Peyer's patch (tissue), 4 donors: ENCODE results near the gene RPTN. TPM values are rescaled to one million over a fixed set of nuclear protein-coding genes. Genes with fewer than 3 reads are reported as not detected.
"Not testable (repeated sequence)": the region's sequence is repeated elsewhere in the genome, so short reads cannot be mapped to it uniquely, and the experiment has no call there.

Source experiments
- DNase-seq, 3 donors: peaks; one replicate each; pipeline ENCODE4 v3.0.0-alpha.2; 2017 to 2019
- H3K27ac ChIP-seq, 4 donors: fragments of 200-600 bp; sonication (generic); one replicate each; pipeline ENCODE4 v1.5.1; 2016 to 2019
- H3K27me3 ChIP-seq, 2 donors: fragments of 200-600 bp; sonication (generic); one replicate each; pipeline ENCODE4 v1.5.1; 2019
- H3K36me3 ChIP-seq, 3 donors: fragments of 200-600 bp; sonication (generic); one replicate each; pipeline ENCODE4 v1.5.1; 2016 to 2019
- H3K4me1 ChIP-seq, 4 donors: fragments of 200-600 bp; sonication (generic); one replicate each; pipeline ENCODE4 v1.5.1; 2016 to 2019
- H3K4me3 ChIP-seq, 4 donors: fragments of 200-600 bp; sonication (generic); 1 replicate in 3 of 4; 2 replicates in 1 of 4; pipeline ENCODE4 v1.5.1; 2016 to 2019; ENCODE audit warnings: mild to moderate bottlenecking in 1 of 4
- H3K9me3 ChIP-seq, 4 donors: fragments of 200-600 bp; sonication (generic); one replicate each; pipeline ENCODE4 v1.5.1; 2016 to 2019; ENCODE audit warnings: mild to moderate bottlenecking in 1 of 4
- POLR2A ChIP-seq, 2 donors: fragments of 450-650 bp; IDR thresholded peaks; one replicate each; pipeline ENCODE4 v1.5.1; 2017; ENCODE audit warnings: antibody characterized with exemption in 2 of 2, mild to moderate bottlenecking in 2 of 2, moderate library complexity in 2 of 2
- total RNA-seq, 4 donors: library from RNA; depleted of rRNA; stranded (reverse); fragments of >200 nt; gene quantifications; one replicate each; pipeline ENCODE4 v1.1.0, GENCODE V29; 2016
- TF ChIP-seq, protein P1 (sequence below), 6 experiments: fragments of 450-650 bp in 4 of 6; fragments of 200-600 bp in 2 of 6; sonication (generic) in 1 of 6; IDR thresholded peaks; one replicate each; pipeline ENCODE4 v1.5.1; 2017 to 2019; ENCODE audit warnings: antibody characterized with exemption in 6 of 6, mild to moderate bottlenecking in 3 of 6, moderate library complexity in 1 of 6

The RPTN gene
- total RNA-seq, 4 donors from 2014 or later, result not detected

DNA sequence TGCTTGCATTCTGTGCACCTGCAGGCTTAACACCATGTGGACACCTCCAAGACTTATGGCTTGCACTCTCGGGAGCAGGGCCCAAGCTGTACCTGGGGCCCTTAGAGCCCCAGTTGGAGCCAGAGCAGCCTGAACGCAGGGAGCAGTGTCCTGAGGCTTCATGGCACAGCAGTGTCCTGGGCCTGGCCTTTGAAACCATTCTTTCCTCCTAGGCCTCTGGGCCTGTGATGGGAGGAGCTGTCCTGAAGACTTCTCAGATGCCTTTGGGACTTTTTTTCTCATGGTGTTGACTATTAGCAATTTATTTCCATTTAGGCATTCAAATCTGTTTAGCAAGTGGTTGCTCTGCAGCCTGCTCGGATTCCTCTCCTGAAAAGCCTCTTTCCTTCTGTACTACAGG lies 11.0 kb downstream of the RPTN start:
- no peak for DNase-seq
- no peaks in the 10 kb centered on the region for H3K36me3 ChIP-seq
- TF ChIP-seq, protein P1, sequence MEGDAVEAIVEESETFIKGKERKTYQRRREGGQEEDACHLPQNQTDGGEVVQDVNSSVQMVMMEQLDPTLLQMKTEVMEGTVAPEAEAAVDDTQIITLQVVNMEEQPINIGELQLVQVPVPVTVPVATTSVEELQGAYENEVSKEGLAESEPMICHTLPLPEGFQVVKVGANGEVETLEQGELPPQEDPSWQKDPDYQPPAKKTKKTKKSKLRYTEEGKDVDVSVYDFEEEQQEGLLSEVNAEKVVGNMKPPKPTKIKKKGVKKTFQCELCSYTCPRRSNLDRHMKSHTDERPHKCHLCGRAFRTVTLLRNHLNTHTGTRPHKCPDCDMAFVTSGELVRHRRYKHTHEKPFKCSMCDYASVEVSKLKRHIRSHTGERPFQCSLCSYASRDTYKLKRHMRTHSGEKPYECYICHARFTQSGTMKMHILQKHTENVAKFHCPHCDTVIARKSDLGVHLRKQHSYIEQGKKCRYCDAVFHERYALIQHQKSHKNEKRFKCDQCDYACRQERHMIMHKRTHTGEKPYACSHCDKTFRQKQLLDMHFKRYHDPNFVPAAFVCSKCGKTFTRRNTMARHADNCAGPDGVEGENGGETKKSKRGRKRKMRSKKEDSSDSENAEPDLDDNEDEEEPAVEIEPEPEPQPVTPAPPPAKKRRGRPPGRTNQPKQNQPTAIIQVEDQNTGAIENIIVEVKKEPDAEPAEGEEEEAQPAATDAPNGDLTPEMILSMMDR (IDR thresholded peaks at IDR 0.05), result no peak
- TF ChIP-seq POLR2A (IDR thresholded peaks at IDR 0.05), result no peak
- H3K4me3 ChIP-seq, result no peak overlapping the region
- H3K27ac ChIP-seq, result no peak overlapping the region
- no peaks in the 10 kb centered on the region for H3K4me1 ChIP-seq
- peaks cover 0 to 18% (median 4%) of the 10 kb centered on the region in 4 donors for H3K9me3 ChIP-seq
- H3K27me3 ChIP-seq, result no peaks in the 10 kb centered on the region

DNA sequence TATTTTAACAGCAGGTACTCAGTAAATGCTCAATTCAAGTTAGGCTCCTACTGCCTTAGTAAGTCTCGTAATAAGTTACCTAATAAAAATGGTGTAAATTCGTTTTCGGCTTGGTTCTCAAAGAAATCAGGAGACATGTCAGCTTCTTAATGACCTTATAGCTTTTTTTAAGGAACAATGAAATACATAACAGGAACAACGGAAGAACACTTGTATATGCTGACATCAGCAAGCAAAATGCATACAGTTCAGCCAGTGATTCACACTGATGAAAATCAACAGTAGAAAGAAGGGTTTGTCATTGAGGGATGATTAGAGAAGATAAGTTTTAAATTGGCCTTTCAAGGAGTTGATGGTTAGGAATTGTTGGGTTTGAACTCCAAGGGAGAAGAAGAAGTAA lies 13.3 kb downstream of the RPTN start:
- TF ChIP-seq, protein P1 (IDR thresholded peaks at IDR 0.05), result no peak
- TF ChIP-seq POLR2A (IDR thresholded peaks at IDR 0.05), result no peak
- no peak for DNase-seq
- Histone ChIP-seq H3K9me3 (peaks cover 0 to 18% (median 4%) of the 10 kb centered on the region in 4 donors), H3K36me3 (no peaks in the 10 kb centered on the region), H3K27ac (no peak overlapping the region), H3K4me3 (no peak overlapping the region), H3K27me3 (no peaks in the 10 kb centered on the region), H3K4me1 (no peaks in the 10 kb centered on the region)

DNA sequence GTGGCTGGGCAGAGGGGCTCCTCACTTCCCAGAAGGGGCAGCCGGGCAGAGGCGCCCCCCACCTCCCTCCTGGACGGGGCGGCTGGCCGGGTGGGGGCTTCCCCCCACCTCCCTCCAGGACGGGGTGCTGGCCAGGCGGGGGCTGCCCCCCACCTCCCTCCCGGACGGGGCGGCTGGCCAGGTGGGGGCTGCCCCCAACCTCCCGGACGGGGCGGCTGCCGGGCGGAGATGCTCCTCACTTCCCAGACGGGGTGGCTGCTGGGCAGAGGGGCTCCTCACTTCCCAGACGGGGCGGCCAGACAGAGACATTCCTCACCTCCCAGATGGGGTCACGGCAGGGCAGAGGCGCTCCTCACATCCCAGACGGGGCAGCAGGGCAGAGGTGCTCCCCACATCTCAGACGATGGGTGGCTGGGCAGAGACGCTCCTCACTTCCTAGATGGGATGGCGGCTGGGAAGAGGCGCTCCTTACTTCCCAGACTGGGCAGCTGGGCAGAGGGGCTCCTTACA lies 14.3 kb downstream of the RPTN start:
- H3K9me3 ChIP-seq, result peaks cover 0 to 18% (median 4%) of the 10 kb centered on the region in 4 donors
- H3K4me3 ChIP-seq, H3K36me3 ChIP-seq, H3K27ac ChIP-seq, H3K27me3 ChIP-seq, H3K4me1 ChIP-seq, DNase-seq: not testable (repeated sequence)

DNA sequence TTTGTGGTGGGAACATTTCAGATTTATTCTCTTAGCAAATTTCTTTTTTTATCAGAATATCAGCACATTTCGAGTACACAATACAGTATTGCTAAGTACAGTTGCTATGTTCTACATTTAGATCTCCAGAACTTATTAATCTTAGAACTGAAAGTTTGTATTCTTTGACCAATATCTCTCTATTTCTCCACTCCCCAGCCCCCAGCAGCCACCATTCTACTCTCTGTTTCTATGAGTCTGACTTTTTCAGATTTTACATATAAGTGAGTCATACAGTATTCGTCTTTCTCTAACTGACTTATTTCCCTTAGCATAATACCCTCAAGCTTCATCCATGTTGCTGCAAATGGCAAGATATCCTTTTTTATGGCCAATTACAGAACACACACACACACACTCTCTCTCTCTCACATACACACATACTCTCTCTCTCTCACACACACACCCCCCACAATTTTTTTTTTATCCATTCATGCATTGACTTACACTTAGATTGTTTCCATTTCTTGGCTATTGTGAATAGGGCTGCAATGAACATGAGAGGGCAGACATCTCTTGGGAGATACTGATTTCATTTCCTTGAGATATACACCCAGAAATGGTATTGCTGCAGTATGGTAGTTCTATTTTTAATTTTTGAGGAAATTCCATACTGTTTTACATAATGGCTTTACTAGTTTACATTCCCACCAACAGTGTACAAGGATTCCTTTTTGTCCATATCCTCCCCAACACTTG lies 15.7 kb downstream of the RPTN start:
- Histone ChIP-seq H3K4me1 (no peaks in the 10 kb centered on the region), H3K27ac (no peak overlapping the region)
- TF ChIP-seq, protein P1 (IDR thresholded peaks at IDR 0.05), result no peak
- TF ChIP-seq POLR2A (IDR thresholded peaks at IDR 0.05), result no peak

DNA sequence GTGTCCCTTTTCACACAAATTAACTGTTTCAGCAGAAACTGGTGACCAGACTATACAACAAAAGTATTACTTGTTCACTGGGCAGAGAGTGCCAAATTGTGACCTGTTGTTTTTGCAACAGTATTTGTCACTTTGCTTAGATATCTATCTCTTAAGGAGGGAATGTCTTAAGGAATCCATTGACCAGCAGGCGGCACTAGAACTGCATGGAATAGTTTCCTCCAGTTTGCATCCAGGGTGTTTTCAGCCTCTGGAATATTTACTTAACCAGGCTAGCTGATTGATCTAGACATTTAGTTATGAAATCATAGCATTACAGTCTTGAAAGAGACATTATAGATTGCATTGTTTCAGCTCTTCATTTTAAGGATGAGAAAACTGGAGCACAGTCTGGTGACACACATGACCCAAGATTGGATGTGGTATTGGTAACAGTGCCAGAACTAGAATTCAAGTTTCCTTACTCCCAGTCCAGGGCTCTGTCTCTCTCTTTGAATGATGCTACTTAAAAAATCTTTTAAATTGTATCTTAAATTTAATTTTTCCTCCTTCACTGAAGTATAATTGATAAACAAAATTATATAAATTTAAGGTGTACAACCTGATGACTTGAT lies 16.9 kb downstream of the RPTN start:
- Histone ChIP-seq H3K4me3 (no peak overlapping the region), H3K4me1 (no peaks in the 10 kb centered on the region), H3K27ac (no peak overlapping the region), H3K27me3 (no peaks in the 10 kb centered on the region), H3K36me3 (no peaks in the 10 kb centered on the region), H3K9me3 (no peaks in the 10 kb centered on the region)
- peak in 2 of 3 donors; percentile 26 to 70 for DNase-seq
- TF ChIP-seq POLR2A (IDR thresholded peaks at IDR 0.05), result no peak
- TF ChIP-seq, protein P1 (IDR thresholded peaks at IDR 0.05), result peak in 5 of 6 experiments; percentile 31 to 73 (median 58)

More for the DNA sequence above, 15.7 kb downstream of the RPTN start:
- no peaks in the 10 kb centered on the region for H3K27me3 ChIP-seq
- H3K9me3 ChIP-seq, result peaks cover 0 to 12% (median 4%) of the 10 kb centered on the region in 4 donors
- no peak for DNase-seq
- H3K36me3 ChIP-seq, result no peaks in the 10 kb centered on the region
- no peak overlapping the region for H3K4me3 ChIP-seq

DNA sequence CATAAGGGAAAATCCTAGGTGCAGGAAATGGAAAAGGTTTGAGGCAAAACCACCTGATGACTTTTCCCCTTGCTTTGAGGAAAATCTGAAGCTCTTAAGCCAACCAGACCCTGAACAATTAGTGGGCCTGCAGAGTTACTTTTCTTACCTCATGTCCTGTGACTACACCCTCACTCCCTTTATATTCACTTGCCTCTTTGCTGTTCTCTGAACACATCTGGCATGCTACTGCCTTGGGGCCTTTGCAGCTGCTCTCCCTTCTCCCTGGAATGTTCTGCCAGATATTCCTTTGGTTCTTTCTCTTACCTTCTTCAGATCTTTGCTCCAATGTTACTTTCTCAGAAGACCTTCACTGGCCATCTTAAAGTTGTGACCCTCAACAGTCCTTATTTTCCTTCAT lies 21.8 kb downstream of the RPTN start:
- TF ChIP-seq, protein P1 (IDR thresholded peaks at IDR 0.05), result no peak
- no peak for TF ChIP-seq POLR2A (IDR thresholded peaks at IDR 0.05)
- Histone ChIP-seq H3K27me3 (no peaks in the 10 kb centered on the region), H3K27ac (no peak overlapping the region), H3K36me3 (no peaks in the 10 kb centered on the region), H3K9me3 (no peaks in the 10 kb centered on the region), H3K4me3 (no peak overlapping the region), H3K4me1 (no peaks in the 10 kb centered on the region)
- no peak for DNase-seq
